ENCODE measurements around the gene HVCN1.
"Not testable (repeated sequence)": the region's sequence is repeated elsewhere in the genome, so short reads cannot be mapped to it uniquely, and the experiment has no call there.

The HVCN1 gene

GRCh38 chr12:110688446-110689280 is at the start of gene HVCN1:
TSS of gene HVCN1 (minus strand) at chr12:110689115. CDS start at chr12:110683245, 5,870 bp downstream.
- no peak for DNase-seq (ENCODE audit: low read depth)

DNA sequence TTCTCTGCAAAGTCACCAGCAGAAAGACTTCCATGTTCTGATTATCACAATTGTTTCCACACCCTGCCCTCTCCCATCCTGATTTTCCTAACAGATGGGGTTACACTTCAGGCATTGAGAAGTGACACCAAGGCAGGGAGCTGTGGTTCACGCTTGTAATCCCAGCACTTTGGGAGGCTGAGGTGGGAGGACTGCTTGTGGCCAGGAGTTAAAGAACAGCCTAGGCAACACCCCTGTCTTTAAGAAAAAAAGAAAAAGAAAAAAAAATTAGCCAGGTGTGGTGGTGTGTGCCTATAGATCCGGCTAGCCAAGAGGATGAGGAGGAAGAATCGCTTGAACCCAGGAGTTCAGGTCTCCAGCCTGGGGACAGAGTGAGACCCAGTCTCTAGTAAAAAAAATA is 48.6 kb upstream of the HVCN1 start:
- DNase-seq (ENCODE audit: low read depth), result no peak

DNA sequence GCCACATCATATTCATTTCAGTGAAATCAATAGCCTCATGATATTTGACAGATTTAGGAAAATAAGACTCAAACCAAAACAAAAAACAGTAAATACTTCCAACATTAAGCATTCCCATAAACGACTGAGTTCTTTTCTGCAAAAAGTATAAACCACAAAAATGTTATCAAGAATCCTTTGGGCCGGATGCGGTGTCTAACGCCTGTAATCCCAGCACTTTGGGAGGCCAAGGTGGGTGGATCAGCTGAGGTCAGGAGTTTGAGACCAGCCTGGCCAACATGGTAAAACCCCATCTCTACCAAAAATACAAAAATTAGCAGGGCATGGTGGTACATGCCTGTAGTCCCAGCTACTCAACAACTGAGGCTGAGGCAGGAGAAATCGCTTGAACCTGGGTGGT is 48.1 kb upstream of the HVCN1 start:
- DNase-seq (ENCODE audit: low read depth), result not testable (repeated sequence)

DNA sequence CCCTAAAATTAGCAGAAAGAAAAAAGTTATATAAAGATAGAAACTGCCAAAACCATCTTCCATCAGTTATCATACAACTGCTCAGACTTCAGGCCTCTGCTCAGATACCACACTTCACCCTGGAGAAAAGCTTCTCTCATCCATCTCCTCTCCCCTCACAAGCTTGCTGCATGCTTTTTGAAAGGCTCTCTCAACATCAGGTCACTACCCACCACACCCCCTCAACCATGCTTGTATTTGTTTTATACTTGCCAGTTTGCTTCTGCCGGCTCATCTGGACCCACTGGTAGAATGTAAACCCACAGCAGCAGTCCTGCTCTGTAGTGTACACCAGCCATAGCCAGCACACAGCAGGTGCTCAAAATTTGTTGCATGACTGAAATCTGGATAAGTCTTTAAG is 45.0 kb upstream of the HVCN1 start:
- no peak for DNase-seq (ENCODE audit: low read depth)

DNA sequence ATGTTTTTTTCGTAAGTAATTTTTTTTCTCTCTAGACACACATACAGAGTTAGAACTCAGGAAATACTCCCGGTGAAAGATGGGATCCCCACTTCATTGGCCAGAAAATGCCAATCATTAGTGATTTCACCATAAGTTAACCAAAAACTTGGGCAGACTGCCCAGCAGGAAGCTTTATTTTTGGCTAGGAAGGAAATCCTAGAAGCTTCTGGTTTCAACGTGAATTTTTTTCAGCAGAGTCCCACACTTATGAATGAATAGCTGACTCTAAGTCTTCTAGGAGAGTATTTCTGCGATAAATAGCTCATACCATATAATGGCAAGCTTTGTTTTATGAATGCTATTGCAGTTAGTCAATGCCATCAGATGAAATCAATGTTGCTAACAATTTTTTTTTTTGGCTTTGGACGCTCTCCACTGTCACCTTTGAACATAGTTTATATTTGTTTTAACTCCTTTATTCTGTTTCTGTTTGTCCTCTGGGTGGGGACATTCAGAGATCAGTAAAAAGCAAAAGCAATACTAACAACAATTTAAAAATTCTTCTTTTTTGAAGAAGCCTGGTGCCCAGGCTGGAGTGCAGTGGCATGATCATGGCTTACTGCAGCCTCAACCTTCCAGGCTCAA is 44.3 kb upstream of the HVCN1 start:
- no peak for DNase-seq (ENCODE audit: low read depth)

DNA sequence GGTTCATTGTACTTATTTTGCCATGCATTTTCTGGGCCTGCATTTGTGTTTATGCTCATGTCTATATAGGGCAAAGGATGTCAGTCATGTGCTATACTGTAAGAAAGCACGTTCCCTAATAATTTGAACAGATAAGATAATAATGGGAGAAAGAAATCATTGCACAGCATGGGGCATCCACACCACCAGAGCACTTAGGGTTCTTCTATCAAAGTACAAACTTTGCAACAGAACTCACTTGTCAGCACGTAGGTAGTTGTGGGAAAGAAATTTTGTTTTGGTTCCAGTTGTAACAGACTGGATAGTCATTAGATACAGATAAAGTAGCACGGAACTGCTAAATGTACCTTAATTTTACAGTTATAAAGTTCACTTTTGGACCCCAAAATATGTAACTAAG is 43.7 kb upstream of the HVCN1 start:
- DNase-seq (ENCODE audit: low read depth), result no peak

DNA sequence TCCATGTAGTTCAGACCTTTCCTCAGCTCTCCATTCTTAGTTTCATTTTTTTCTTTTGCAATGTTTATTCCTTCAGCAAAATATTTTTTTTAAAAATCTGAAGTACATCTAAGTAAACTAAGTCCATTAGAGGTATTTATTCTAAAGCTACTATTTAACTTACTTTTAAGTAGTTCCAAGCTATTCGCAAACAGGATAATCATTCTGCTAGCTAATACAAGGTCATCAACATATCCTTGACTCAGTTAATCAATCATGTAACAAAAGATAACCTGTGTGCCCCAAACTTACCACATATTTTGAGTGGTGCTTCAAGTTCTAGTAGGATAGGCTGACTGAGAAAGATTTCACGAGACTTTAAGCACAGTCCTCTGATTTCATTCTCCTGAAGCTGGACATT is 42.6 kb upstream of the HVCN1 start:
- no peak for DNase-seq (ENCODE audit: low read depth)

DNA sequence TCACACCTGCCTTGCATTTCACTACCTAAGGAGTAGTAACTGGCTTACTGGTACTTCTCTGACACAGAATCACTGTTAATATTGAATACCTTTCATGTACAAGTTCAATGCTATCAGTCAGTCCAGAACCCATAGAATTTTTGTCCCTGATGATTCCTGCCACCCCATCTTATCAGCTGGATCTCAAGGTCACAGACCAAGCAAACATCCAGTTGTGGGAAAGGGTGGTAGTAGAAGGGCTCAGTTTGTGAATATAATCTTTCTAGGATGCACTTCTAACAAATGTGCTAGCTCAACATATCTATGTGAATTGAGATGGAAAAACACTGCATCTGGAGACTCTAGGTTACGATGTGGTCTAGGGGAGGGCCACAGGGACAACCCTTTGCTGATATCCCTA is 39.7 kb upstream of the HVCN1 start:
- no peak for DNase-seq (ENCODE audit: low read depth)

- no peak for DNase-seq (ENCODE audit: low read depth)
Measured at GRCh38 chr12:110726708-110727369, 37.9 kb upstream of the HVCN1 start.

DNA sequence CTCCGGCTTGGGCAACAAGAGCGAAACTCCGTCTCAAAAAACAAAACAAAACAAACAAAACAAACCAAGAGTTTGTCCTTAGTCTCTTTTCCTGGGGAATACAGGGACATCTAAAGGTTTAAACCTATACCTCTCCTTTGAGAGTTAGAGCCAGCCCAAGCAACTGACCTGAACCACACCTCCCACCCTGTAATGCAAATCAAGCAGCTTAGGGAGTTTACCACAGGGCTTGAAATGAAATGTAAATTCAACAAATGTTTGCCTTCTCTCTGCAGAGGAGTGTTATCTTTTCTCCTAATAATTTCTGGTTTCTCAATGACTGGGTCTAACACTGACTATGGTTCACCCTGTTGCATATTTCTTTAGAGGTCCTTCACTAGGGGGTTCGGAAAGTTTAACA is 37.1 kb upstream of the HVCN1 start:
- DNase-seq (ENCODE audit: low read depth), result no peak

- no peak for DNase-seq (ENCODE audit: low read depth)
Measured at GRCh38 chr12:110725267-110725666, 36.4 kb upstream of the HVCN1 start.

GRCh38 chr12:110722892-110723291 is 34.0 kb upstream of the HVCN1 start:
- not testable (repeated sequence) for DNase-seq (ENCODE audit: low read depth)

DNA sequence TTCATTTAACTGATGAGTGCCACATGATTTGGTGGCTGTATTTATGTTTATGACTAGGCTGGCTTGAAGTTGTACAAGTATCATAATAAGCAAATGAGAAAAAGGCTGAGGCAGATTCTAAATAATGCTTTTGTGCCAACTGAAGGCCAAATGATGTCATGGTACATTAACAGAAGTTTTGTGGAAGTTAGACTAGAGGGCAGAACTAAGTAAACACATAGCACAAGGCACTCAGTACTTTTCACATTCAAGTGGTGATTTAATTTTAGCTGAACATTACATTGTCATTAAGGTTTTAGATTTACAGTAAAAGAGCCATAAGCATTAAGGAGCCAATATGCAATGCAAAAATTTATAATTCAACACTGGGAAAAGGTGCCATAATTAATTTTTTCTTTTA is 32.7 kb upstream of the HVCN1 start:
- no peak for DNase-seq (ENCODE audit: low read depth)

GRCh38 chr12:110720516-110720915 is 31.6 kb upstream of the HVCN1 start:
- no peak for DNase-seq (ENCODE audit: low read depth)

DNA sequence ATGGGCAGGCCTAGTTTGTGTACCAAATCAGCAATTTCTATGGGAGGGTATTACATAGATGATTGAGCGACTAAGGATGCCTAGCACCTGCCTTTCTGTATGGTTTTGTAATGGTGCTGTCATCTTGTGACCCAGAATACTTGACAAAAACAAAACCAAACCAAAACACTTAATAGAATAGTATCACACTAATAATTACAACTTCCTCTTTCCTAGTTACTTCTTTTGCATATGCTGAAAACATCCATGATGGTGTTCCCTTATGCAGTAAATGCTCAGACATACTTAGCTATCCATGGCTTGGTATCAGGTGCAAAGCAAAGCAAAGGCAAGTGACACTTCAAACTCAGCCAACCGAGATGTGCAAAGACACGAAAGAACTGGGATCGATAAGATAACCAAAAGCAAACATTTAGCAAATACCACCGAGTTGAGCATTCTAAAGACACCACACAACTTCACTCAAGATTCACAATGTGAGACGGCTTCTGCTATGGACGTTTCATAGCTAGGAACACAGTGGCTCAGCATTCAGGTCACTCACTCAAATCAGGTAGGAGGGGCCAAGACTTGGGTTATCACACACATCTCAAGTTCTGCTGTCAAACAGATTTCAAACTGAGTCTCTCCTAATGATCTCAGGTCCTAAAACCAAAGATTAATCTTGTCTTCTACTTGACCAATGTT is 29.4 kb upstream of the HVCN1 start:
- no peak for DNase-seq (ENCODE audit: low read depth)

- DNase-seq (ENCODE audit: low read depth), result no peak
Measured at GRCh38 chr12:110717037-110717436, 28.1 kb upstream of the HVCN1 start.

GRCh38 chr12:110708917-110709316 is 20.0 kb upstream of the HVCN1 start:
- no peak for DNase-seq (ENCODE audit: low read depth)

DNA sequence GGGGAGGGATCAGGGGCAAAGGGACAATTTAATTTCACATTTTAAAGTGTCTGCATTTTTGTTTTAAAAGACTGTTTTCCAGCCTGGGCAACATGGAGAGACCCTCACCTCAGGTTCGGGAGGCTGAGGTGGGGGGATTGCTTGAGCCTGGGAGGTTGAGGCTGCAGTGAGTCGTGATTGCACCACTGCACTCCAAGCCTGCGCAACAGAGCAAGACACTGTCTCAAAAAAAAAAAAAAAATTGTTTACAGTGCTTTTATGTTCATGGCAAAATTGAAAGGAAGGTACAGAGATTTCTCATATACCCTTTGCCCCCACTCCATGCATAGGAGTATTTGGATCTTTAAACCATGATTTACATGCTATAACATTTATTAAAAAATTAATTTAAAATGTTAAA is 16.4 kb upstream of the HVCN1 start:
- DNase-seq (ENCODE audit: low read depth), result no peak

DNA sequence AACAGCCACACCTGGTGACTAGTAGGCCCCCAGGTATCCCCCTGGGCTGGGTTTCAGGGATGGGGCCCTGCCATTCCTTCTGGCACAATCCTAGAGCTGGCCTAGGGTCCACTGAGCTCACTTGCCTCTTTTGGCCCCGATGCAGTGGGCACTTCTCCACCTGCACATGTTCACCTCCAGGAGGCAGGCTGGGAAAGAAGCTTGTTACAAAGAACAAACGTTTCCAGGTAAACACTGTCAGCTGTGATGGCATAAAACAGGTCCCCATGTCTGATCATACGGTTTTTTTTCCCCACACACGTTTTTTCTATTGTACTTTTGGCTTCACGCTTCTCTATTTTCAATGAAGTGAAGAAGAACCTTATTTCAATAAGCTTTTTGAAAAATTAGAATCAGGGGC is 15.8 kb upstream of the HVCN1 start:
- DNase-seq (ENCODE audit: low read depth), result no peak

GRCh38 chr12:110704231-110704630 is 15.3 kb upstream of the HVCN1 start:
- no peak for DNase-seq (ENCODE audit: low read depth)

DNA sequence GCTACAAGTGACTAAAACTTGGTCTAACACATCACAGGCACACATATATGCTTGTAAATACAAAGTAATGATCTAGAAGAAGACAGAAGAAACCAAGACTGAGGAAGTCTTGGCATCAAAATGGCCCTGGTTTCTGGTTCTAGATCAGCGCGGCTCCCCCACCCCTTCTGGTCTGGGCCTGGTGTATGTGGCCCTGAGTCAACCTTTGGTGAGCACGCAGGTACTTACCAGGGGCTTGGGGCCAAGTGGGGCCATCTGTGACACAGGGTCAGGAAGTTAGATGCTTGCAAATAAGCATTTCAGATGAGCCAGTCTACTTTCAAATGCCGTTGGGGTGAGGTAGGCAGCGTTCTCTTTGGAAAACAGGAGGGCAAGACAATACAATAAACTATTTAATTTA is 13.2 kb upstream of the HVCN1 start:
- no peak for DNase-seq (ENCODE audit: low read depth)

- no peak for DNase-seq (ENCODE audit: low read depth)
Measured at GRCh38 chr12:110699591-110700445, 10.9 kb upstream of the HVCN1 start.
